Measurements from ENCODE around the gene WNT4.

The WNT4 gene

GRCh38 chr1:22143065-22144033, at the start of gene WNT4:
Gene WNT4 (minus strand): TSS chr1:22143097. CDS start chr1:22142922, 175 bp downstream.
- no peak for DNase-seq

- no peak for DNase-seq
Measured at GRCh38 chr1:22190731-22191130, 47.8 kb upstream of the WNT4 start.

DNA sequence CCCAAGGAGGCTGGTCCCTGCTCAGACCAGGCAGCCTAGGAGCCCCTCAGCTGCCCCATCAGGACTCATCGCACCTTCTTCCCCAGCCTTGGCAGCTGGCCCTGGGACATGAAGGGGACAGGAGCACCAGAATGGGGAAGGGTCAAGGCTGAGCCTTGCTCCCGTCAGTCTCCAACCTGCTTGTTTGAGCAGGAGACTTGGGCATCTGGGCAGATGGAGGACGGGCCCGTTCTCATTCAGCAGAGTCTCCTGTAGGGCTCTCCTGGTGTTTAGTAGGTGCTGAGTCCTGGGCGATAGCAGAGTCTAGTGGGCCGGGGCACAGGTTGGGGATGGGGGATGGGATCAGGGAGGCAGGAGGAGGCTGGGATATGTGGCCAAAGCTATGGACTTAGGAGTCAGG, 47.4 kb upstream of the WNT4 start:
- no peak for DNase-seq

GRCh38 chr1:22189619-22190018, 46.7 kb upstream of the WNT4 start:
- DNase-seq: no peak

DNA sequence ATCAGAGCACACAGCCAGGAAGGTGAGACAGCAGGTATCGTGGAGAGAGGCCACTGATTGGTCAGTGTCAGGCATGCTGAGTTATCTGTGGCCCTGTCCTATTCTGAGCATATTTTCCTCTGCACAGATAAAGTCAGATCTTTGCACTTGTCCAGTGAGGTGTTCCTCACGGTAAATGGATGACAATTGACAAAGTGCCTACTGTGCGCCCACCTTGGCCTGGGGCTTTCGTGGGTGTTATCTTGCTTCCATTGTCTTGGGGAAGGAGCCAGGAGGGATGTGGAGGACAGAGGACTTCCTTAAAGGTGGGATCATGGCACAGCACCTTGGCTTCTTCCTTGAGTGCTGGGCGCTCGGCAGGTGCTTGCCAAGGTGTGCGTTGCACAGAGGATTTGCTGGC, 46.0 kb upstream of the WNT4 start:
- no peak for DNase-seq

- no peak for DNase-seq
Measured at GRCh38 chr1:22188436-22188835, 45.5 kb upstream of the WNT4 start.

- no peak for DNase-seq
Measured at GRCh38 chr1:22186311-22186710, 43.4 kb upstream of the WNT4 start.

GRCh38 chr1:22184892-22185612, 42.2 kb upstream of the WNT4 start:
- DNase-seq: no peak

DNA sequence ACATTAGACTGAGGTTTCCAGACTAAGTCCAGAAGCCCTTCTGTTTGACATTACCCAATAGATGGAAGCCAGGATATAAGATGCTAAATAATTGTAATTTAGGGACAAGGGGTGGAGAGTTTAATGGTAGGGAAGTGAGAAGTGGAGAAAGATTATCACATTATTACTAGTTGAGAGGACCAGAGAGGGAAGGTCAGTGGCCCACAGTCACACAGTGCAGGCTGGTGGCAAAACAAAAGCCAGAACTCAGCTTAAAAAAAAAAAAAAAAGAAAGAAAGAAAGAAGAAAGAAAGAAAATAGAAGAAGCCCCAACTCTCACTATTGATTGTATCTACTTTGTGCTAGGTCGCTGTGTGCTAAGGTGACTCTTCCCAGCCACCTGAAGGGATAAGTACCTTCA, 41.6 kb upstream of the WNT4 start:
- no peak for DNase-seq

DNA sequence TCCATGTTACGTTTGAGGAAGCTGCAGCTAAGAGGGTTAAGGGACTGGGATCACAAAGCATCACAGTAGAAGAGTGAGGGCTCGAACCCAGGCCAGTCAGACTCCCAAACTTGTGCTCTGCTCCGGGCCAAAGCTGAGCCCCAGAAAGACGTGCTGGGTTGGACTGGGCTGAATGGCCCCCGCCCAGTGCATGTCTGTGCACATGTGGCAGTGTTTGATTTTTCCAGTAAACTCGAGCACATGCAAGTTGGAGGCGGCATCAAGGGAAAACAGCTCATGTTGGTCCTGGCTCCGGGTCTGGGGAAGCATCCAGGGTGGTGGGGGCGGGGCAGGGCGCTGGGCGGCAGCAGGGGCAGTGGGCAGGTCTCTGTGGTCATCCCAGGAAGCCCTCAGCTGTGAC, 39.8 kb upstream of the WNT4 start:
- no peak for DNase-seq

DNA sequence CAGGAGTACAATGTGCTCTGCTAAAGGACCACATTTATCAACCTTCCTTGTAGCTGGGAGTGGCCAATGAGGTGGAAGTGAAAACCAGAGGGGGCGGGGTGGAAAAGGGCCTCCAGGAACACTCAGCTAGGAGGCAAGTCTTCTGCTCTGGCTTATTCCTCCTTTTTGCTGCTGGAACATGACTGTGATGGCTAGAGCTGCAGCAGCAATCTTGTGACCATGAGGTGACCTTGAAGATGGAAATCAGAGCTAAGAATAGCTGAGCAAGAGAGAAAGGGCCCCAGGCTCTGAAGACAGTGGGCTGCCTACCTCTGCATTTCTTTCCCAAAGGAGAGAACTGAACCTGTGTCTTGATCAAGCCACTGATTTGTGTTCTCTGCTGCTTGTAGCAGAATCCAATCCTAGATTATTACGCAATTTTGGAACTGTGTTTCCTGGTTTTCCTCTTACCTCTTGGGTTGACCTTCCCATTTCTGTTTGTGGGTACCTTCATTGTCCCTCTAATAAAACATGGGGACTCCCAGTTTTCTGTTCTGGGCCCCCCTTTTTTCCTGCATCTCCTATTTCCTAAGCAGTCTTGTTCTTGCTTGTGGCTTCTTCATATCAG, 36.4 kb upstream of the WNT4 start:
- no peak for DNase-seq

- DNase-seq: no peak
Measured at GRCh38 chr1:22177354-22178003, 34.6 kb upstream of the WNT4 start.

GRCh38 chr1:22176258-22176657, 33.4 kb upstream of the WNT4 start:
- no peak for DNase-seq

GRCh38 chr1:22174446-22175220, 31.7 kb upstream of the WNT4 start:
- no peak for DNase-seq

DNA sequence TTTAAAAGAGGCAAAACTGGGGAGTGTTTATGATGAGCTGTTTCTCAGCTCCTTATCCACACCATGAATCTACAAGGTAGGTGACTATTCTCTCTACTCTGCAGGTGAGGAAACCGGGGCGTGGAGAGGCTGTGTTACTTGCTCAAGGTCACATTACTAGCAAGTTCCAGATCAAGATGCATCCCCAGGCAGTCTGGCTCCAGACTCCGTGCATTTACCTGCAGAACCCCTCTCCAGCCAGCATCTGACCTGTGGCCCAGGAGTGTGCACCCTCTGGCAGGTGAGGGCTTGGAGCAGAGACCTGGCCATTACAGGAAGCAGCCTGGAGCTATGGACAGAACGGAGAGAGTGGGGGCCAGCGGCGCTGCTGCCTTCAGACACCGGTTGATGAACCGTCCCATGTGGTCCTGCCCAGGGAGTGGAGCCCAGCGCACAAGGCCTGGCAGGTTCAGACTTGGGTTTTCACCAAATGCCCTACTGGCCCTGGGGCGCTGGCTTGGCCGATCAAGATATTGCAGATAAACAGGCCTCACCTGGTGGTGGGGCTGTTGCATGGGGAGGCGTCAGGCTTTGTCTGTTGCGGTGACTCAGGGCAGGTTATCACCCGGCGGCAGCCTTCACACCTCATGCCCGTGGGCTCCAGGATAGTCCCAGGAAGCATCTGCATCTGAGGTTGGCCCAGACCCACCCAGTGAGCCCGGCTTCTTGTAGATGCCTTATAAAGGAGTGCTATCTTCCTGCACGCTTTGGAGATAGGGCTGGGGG, 29.2 kb upstream of the WNT4 start:
- no peak for DNase-seq

GRCh38 chr1:22169816-22170215, 26.9 kb upstream of the WNT4 start:
- DNase-seq: no peak

DNA sequence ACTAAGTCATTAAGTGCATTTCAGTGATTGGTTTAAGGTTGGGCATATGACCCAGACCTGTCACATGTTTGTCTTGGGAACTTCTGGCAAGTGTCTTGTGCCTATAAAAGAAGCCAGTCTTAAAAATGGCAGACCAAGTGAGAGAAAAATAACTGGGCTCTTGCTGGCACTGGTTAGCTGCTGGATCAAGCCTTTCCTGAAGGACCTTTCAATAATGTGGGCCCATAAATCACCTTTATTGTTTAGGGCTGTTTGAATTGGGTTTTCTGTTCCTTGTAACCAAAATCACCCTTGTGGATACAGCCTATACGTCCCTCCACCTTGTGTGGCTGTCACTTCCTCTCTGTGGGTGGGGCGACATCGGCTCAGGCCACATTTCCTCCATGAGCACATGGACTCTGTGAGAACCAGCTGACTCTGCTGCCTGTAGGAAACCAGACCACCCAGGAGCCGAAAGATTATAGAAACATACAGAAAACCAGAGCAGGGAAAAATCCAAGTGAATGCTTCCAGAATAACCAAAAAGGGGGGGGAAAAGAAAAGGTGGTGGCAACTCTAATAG, 25.6 kb upstream of the WNT4 start:
- DNase-seq: no peak

GRCh38 chr1:22166439-22166838, 23.5 kb upstream of the WNT4 start:
- DNase-seq: no peak

- DNase-seq: no peak
Measured at GRCh38 chr1:22164841-22165808, 22.2 kb upstream of the WNT4 start.

- no peak for DNase-seq
Measured at GRCh38 chr1:22163564-22163963, 20.7 kb upstream of the WNT4 start.
